OCI-LY1 (cell line): ENCODE measurements around the gene INO80E.

Experiments
- EZH2 ChIP-seq: fragments of 200-600 bp; sonication (generic), shearing (Covaris generic); IDR thresholded peaks from 2 replicates; pipeline ENCODE4 v1.8.0; 2017; ENCODE audit warnings: borderline replicate concordance, mixed run types, mild to moderate bottlenecking, antibody characterized with exemption, low read length, moderate library complexity, mixed read lengths
- TF ChIP-seq, protein P1 (sequence below): fragments of 200-600 bp; sonication (generic), shearing (Covaris generic); IDR thresholded peaks from 2 replicates; pipeline ENCODE4 v1.5.1; 2017; ENCODE audit warnings: mild to moderate bottlenecking, antibody characterized with exemption, low read length, moderate library complexity, mixed read lengths

DNA sequence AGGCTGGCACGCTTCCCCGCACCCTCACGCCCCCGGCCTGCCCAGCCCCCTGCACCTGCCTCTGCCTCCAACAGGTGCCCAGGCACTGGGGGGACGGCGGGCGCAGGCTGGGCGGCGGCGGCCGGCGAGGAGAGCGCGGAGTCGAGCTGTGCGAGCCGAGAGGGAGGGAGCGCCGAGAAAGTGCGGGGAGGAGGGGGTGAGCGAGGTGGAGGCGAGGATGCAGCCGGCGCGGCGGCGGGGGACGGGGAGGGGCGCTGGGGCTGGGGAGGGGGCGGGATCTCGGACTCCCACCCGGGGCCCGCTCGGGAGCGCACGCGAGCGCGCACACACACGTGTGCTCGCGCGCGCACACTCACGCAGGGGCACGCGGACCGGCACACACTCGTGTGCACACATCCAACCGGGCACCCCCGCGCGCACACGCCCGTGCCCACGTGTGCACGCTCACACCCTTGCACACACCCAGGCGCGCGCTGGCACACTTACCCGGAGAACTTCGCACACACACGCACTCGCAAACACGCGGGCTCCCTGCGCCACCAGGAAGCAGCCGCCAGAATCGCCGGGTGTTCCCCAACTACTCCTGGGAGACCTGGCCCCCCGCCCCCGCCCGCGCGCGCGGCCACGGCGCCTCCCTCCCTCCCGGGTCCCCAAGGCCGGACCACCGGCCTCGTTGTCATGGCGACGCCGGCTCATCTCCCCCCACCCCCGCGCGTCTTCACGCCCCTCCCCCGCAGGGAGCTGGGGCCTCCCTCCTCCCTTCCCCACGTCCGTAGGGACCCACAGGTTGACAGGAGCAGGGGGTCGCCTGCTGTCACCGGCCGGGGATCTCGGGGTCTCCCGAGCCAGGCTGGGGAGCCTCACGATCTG is 15.0 kb downstream of the INO80E start, which contains the start of gene DOC2A:
- TF ChIP-seq, protein P1, sequence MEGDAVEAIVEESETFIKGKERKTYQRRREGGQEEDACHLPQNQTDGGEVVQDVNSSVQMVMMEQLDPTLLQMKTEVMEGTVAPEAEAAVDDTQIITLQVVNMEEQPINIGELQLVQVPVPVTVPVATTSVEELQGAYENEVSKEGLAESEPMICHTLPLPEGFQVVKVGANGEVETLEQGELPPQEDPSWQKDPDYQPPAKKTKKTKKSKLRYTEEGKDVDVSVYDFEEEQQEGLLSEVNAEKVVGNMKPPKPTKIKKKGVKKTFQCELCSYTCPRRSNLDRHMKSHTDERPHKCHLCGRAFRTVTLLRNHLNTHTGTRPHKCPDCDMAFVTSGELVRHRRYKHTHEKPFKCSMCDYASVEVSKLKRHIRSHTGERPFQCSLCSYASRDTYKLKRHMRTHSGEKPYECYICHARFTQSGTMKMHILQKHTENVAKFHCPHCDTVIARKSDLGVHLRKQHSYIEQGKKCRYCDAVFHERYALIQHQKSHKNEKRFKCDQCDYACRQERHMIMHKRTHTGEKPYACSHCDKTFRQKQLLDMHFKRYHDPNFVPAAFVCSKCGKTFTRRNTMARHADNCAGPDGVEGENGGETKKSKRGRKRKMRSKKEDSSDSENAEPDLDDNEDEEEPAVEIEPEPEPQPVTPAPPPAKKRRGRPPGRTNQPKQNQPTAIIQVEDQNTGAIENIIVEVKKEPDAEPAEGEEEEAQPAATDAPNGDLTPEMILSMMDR: no peak
- no peak for TF ChIP-seq EZH2
